Cardiac fibroblast (primary cell): Measurements from ENCODE around the gene ETV4.

ENCODE experiments used
- DNase-seq, 2 donors: peaks; one replicate each; pipeline versions ENCODE4 v3.0.0 to v3.0.0-alpha.2; 2010; ENCODE audit warnings: low read depth in 2 of 2
- H3K4me3 ChIP-seq, 2 donors: replicated peaks in 1 of 2; 1 replicate in 1 of 2; 2 replicates in 1 of 2; pipeline ENCODE4 v1.5.1; 2011; ENCODE audit warnings: low read depth in 2 of 2, low read length in 2 of 2, mild to moderate bottlenecking in 2 of 2, moderate library complexity in 1 of 2
- CTCF ChIP-seq: IDR thresholded peaks from one replicate; pipeline ENCODE4 v1.5.1; 2011; ENCODE audit warnings: low read depth, mild to moderate bottlenecking, low read length, inconsistent platforms

ETV4 gene

GRCh38 chr17:43546319-43547188 is at the start of gene ETV4:
TSS of gene ETV4 (minus strand) at chr17:43546340. CDS start at chr17:43545617, 723 bp downstream.
- peak; percentile 92 to 93 for DNase-seq
- no peak for TF ChIP-seq CTCF
- peak within 1 kb of the TSS; percentile 49 to 65 for H3K4me3 ChIP-seq

GRCh38 chr17:43595466-43595865 is 49.3 kb upstream of the ETV4 start:
- no peak overlapping the region for H3K4me3 ChIP-seq
- TF ChIP-seq CTCF: no peak
- DNase-seq: no peak

- no peak for TF ChIP-seq CTCF
- peak; percentile 91 to 93 for DNase-seq
- H3K4me3 ChIP-seq: no peak overlapping the region
Measured at GRCh38 chr17:43591779-43592562, 45.8 kb upstream of the ETV4 start.

- no peak for TF ChIP-seq CTCF
- no peak for DNase-seq
- H3K4me3 ChIP-seq: no peak overlapping the region
Measured at GRCh38 chr17:43591001-43591400, 44.9 kb upstream of the ETV4 start.

- no peak for DNase-seq
- TF ChIP-seq CTCF: no peak
- H3K4me3 ChIP-seq: no peak overlapping the region
Measured at GRCh38 chr17:43588664-43589435, 42.7 kb upstream of the ETV4 start.

GRCh38 chr17:43588121-43588520 is 42.0 kb upstream of the ETV4 start:
- no peak for TF ChIP-seq CTCF
- H3K4me3 ChIP-seq: no peak overlapping the region
- peak in 1 of 2 donors; percentile 27 for DNase-seq
